ENCODE measurements around the gene ACER1.

DNA sequence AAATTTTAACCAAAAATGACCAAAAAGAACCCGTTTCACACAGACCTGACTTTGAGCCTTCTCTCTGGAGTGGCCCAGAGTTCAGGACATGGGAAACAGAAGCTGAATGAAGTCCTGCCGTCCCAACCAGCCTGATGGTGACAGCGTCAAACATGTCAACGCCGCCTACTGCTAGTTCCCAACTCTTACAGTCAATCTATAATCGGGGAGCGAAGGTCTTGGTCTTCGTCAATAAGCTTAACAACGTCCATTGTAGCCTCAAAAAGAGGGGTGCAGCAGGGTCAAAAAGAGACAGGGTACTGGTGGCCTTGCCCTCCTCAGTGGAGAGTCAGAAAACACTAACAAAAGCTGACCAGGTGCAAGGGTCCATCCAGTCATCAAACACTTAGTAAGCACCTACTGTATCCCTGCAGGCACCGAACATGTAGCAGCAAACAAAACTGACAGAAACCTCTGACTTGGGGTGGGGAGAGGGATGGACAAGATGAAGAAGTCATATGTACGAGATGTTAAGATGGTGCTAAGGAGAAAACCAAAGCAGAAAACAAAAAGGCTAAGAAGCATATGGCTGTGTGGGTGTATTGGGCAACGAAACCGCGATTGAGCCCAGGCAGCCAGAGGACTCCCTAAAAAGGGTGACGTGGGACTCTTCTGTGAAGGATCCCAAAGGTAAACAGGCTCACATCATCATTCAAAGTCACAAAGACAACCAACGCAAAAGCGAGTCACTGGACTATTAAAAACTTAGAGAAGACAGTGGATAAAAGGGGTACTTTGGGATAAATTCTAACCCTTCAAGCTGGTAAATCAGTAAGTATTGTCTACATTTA, 65.6 kb downstream of the ACER1 start:
- TF ChIP-seq POLR2A (IDR thresholded peaks at IDR 0.05): no peak
- TF ChIP-seq, protein P1, sequence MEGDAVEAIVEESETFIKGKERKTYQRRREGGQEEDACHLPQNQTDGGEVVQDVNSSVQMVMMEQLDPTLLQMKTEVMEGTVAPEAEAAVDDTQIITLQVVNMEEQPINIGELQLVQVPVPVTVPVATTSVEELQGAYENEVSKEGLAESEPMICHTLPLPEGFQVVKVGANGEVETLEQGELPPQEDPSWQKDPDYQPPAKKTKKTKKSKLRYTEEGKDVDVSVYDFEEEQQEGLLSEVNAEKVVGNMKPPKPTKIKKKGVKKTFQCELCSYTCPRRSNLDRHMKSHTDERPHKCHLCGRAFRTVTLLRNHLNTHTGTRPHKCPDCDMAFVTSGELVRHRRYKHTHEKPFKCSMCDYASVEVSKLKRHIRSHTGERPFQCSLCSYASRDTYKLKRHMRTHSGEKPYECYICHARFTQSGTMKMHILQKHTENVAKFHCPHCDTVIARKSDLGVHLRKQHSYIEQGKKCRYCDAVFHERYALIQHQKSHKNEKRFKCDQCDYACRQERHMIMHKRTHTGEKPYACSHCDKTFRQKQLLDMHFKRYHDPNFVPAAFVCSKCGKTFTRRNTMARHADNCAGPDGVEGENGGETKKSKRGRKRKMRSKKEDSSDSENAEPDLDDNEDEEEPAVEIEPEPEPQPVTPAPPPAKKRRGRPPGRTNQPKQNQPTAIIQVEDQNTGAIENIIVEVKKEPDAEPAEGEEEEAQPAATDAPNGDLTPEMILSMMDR (IDR thresholded peaks at IDR 0.05): no peak
